Tibial artery (tissue), 4 donors: ENCODE measurements around the gene SOX10.

Source experiments
- DNase-seq, 2 donors: peaks; one replicate each; pipeline ENCODE4 v3.0.0-alpha.2; 2019
- H3K27ac ChIP-seq, 2 donors: fragments of 200-600 bp; sonication (generic) in 1 of 2; 1 replicate in 1 of 2; 2 replicates in 1 of 2; pipeline ENCODE4 v1.5.1; 2018 to 2019; ENCODE audit warnings: mild to moderate bottlenecking in 1 of 2
- H3K27me3 ChIP-seq, 2 donors: fragments of 200-600 bp; sonication (generic) in 1 of 2; one replicate each; pipeline versions ENCODE4 v1.5.1 to v1.6.0; 2016 to 2019
- H3K36me3 ChIP-seq, 3 donors: fragments of 200-600 bp; sonication (generic) in 2 of 3; one replicate each; pipeline ENCODE4 v1.5.1; 2016 to 2019; ENCODE audit warnings: mild to moderate bottlenecking in 2 of 3
- H3K4me1 ChIP-seq, 4 donors: fragments of 200-600 bp; sonication (generic) in 2 of 4; 1 replicate in 3 of 4; 2 replicates in 1 of 4; pipeline ENCODE4 v1.5.1; 2016 to 2019
- H3K4me3 ChIP-seq, 2 donors: fragments of 200-600 bp; sonication (generic) in 1 of 2; 1 replicate in 1 of 2; 2 replicates in 1 of 2; pipeline ENCODE4 v1.5.1; 2018 to 2019; ENCODE audit warnings: mild to moderate bottlenecking in 2 of 2
- H3K9me3 ChIP-seq, 3 donors: fragments of 200-600 bp; sonication (generic) in 1 of 3; one replicate each; pipeline ENCODE4 v1.5.1; 2016 to 2019
- intact Hi-C: fragments of 100-400 bp; cut with DNase I; formaldehyde crosslinking; loops from one replicate; pipeline ENCODE4 v1.15.0; 2023; ENCODE audit warnings: low total_unique reads
- TF ChIP-seq, protein P1 (sequence below), 2 experiments: fragments of 200-600 bp in 1 of 2; fragments of 450-650 bp in 1 of 2; IDR thresholded peaks; one replicate each; pipeline ENCODE4 v1.5.1; 2017 to 2019; ENCODE audit warnings: antibody characterized with exemption in 2 of 2, mild to moderate bottlenecking in 1 of 2, moderate library complexity in 1 of 2

The SOX10 gene

DNA sequence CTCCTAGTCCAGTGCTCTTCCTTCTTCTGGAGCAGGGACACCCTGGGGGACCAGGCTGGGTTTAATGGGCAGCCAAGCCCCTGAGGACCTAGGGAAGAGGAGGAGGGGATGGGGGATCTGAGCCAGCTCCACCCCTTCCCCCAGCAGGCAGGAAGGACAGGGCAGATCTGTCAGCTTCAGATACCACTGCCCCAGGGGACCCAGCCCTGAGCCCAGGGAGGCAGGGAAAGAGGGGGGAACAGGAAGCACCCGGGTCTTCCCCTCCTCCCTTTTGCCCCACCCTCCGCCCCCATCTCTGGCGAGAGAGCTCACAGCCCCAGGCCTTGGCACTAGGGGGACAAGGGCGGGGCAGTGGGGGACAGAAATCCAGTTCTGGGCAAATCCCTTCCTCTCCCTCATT lies 11.7 kb upstream of the SOX10 start:
- no peak overlapping the region for H3K4me3 ChIP-seq
- intact Hi-C loops, result no loop called here

GRCh38 chr22:37995460-37995859 lies 11.1 kb upstream of the SOX10 start:
- no peak overlapping the region for H3K27ac ChIP-seq
- H3K4me1 ChIP-seq, result peaks cover 0 to 22% (median 3%) of the 10 kb centered on the region in 4 donors
- intact Hi-C loops, result no loop called here
- TF ChIP-seq, protein P1, sequence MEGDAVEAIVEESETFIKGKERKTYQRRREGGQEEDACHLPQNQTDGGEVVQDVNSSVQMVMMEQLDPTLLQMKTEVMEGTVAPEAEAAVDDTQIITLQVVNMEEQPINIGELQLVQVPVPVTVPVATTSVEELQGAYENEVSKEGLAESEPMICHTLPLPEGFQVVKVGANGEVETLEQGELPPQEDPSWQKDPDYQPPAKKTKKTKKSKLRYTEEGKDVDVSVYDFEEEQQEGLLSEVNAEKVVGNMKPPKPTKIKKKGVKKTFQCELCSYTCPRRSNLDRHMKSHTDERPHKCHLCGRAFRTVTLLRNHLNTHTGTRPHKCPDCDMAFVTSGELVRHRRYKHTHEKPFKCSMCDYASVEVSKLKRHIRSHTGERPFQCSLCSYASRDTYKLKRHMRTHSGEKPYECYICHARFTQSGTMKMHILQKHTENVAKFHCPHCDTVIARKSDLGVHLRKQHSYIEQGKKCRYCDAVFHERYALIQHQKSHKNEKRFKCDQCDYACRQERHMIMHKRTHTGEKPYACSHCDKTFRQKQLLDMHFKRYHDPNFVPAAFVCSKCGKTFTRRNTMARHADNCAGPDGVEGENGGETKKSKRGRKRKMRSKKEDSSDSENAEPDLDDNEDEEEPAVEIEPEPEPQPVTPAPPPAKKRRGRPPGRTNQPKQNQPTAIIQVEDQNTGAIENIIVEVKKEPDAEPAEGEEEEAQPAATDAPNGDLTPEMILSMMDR (IDR thresholded peaks at IDR 0.05), result no peak
- H3K36me3 ChIP-seq, result no peaks in the 10 kb centered on the region
- no peak overlapping the region for H3K4me3 ChIP-seq
- H3K27me3 ChIP-seq, result no peaks in the 10 kb centered on the region
- DNase-seq, result no peak
- H3K9me3 ChIP-seq, result no peaks in the 10 kb centered on the region

More for the DNA sequence above, 11.7 kb upstream of the SOX10 start:
- Histone ChIP-seq H3K27me3 (no peaks in the 10 kb centered on the region), H3K27ac (no peak overlapping the region), H3K36me3 (no peaks in the 10 kb centered on the region), H3K9me3 (no peaks in the 10 kb centered on the region), H3K4me1 (peaks cover 0 to 22% (median 3%) of the 10 kb centered on the region in 4 donors)
- no peak for DNase-seq
- TF ChIP-seq, protein P1 (IDR thresholded peaks at IDR 0.05), result no peak

- DNase-seq, result no peak
- TF ChIP-seq, protein P1 (IDR thresholded peaks at IDR 0.05), result no peak
- no peaks in the 10 kb centered on the region for H3K9me3 ChIP-seq
- H3K27ac ChIP-seq, result no peak overlapping the region
- H3K4me3 ChIP-seq, result no peak overlapping the region
- peaks cover 0 to 20% (median 1%) of the 10 kb centered on the region in 4 donors for H3K4me1 ChIP-seq
- no peaks in the 10 kb centered on the region for H3K36me3 ChIP-seq
- no peaks in the 10 kb centered on the region for H3K27me3 ChIP-seq
- intact Hi-C loops, result no loop called here
Measured at GRCh38 chr22:37994982-37995381, 10.6 kb upstream of the SOX10 start.

- Histone ChIP-seq H3K4me1 (peaks cover 0 to 14% (median 0%) of the 10 kb centered on the region in 4 donors), H3K36me3 (no peaks in the 10 kb centered on the region), H3K27ac (no peak overlapping the region), H3K27me3 (no peaks in the 10 kb centered on the region), H3K4me3 (no peak overlapping the region), H3K9me3 (no peaks in the 10 kb centered on the region)
- no peak for DNase-seq
- TF ChIP-seq, protein P1 (IDR thresholded peaks at IDR 0.05), result no peak
- intact Hi-C loops, result no loop called here
Measured at GRCh38 chr22:37994049-37994448, 9.7 kb upstream of the SOX10 start.

DNA sequence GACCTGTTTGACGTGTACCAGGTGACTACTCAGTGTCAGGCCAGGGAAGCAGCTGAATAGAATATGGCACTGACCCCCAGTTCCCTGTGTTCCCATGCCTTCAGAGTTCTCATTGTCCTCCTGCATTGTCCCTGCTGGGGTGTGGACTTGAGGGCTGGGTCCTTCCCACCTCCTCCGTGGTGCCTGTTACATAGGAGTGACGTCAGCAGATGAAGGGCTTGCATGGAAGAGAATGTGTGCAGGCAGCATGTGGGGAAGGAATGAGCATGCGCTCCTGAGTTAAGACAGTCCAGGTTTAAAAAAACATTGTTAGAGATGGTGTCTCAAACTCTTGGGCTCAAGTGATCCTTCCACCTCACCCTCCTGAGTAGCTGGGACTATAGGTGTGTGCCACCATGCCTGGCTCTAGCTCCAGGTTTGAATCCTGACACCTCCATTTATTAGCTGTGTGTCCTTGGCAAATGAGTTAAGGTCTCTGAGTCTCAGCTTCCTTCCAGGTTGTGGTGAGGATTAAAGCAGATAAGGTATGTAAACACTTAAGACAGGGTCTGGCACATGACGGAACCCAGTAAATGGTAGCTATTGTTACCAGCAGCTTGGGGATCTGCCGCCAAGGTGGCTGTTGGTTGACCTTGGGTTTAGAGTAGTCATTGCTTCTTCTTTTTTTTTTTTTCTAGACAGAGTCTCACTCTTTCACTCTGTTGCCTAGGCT lies 7.5 kb upstream of the SOX10 start:
- no peak overlapping the region for H3K27ac ChIP-seq
- H3K27me3 ChIP-seq, result no peaks in the 10 kb centered on the region
- no peaks in the 10 kb centered on the region for H3K36me3 ChIP-seq
- no peak for DNase-seq
- no peaks in the 10 kb centered on the region for H3K9me3 ChIP-seq
- peaks cover 0 to 11% (median 0%) of the 10 kb centered on the region in 4 donors for H3K4me1 ChIP-seq
- TF ChIP-seq, protein P1 (IDR thresholded peaks at IDR 0.05), result no peak
- no peak overlapping the region for H3K4me3 ChIP-seq
- intact Hi-C loops, result no loop called here
